Osteocyte (in vitro differentiated cells): ENCODE results near the gene ASB5. TPM values are rescaled to one million over a fixed set of nuclear protein-coding genes. Genes with fewer than 3 reads are reported as not detected.

Source experiments
- DNase-seq: peaks from one replicate; pipeline ENCODE4 v3.0.0; 2021; ENCODE audit warnings: mixed read lengths; ENCODE audit not compliant: unreplicated experiment; ENCODE audit errors: extremely low spot score
- H3K27ac Mint-ChIP-seq: one replicate; pipeline ENCODE4 v1.8.0; 2021; ENCODE audit warnings: mild to moderate bottlenecking, mixed read lengths; ENCODE audit not compliant: unreplicated experiment
- H3K27me3 Mint-ChIP-seq: one replicate; pipeline ENCODE4 v1.8.0; 2021; ENCODE audit warnings: mixed read lengths; ENCODE audit not compliant: unreplicated experiment
- H3K36me3 Mint-ChIP-seq: one replicate; pipeline ENCODE4 v1.8.0; 2021; ENCODE audit warnings: mixed read lengths; ENCODE audit not compliant: unreplicated experiment
- H3K4me1 Mint-ChIP-seq: one replicate; pipeline ENCODE4 v1.8.0; 2021; ENCODE audit warnings: mixed read lengths; ENCODE audit not compliant: unreplicated experiment
- H3K4me3 Mint-ChIP-seq: one replicate; pipeline ENCODE4 v1.8.0; 2021; ENCODE audit warnings: mild to moderate bottlenecking, moderate library complexity, mixed read lengths; ENCODE audit not compliant: unreplicated experiment
- H3K9me3 Mint-ChIP-seq: one replicate; pipeline ENCODE4 v1.8.0; 2021; ENCODE audit warnings: mixed read lengths; ENCODE audit not compliant: unreplicated experiment
- CTCF ChIP-seq: fragments of 200-600 bp; sonication (generic); IDR thresholded peaks from 2 replicates; pipeline ENCODE4 v1.5.0; 2021; ENCODE audit warnings: antibody characterized with exemption, mild to moderate bottlenecking, moderate library complexity
- total RNA-seq: library from RNA; stranded (reverse); gene quantifications from 2 replicates; pipeline ENCODE4 v1.2.1, GENCODE V29; 2021

ASB5 gene
- total RNA-seq, 1 donor from 2014 or later: 0.32 TPM

GRCh38 chr4:176262243-176262642 lies 6.8 kb downstream of the ASB5 start:
- Mint-ChIP-seq H3K9me3 (peaks cover 5% of the 10 kb centered on the region), H3K27ac (no peak overlapping the region), H3K36me3 (no peaks in the 10 kb centered on the region), H3K4me1 (peaks cover 38% of the 10 kb centered on the region), H3K4me3 (no peak overlapping the region), H3K27me3 (no peaks in the 10 kb centered on the region)
- DNase-seq: no peak
- TF ChIP-seq CTCF: no peak

- Mint-ChIP-seq H3K4me1 (peaks cover 45% of the 10 kb centered on the region), H3K27me3 (no peaks in the 10 kb centered on the region), H3K9me3 (peaks cover 5% of the 10 kb centered on the region), H3K27ac (no peak overlapping the region), H3K36me3 (no peaks in the 10 kb centered on the region), H3K4me3 (no peak overlapping the region)
- TF ChIP-seq CTCF: no peak
- no peak for DNase-seq
These were observed 7.5 kb downstream of the ASB5 start for GRCh38 chr4:176261481-176261880.

GRCh38 chr4:176261018-176261417 lies 8.0 kb downstream of the ASB5 start:
- peaks cover 5% of the 10 kb centered on the region for H3K9me3 Mint-ChIP-seq

GRCh38 chr4:176259330-176260090 lies 9.5 kb downstream of the ASB5 start:
- H3K4me3 Mint-ChIP-seq: no peak overlapping the region
- H3K9me3 Mint-ChIP-seq: peaks cover 5% of the 10 kb centered on the region
- no peak for DNase-seq
- H3K27ac Mint-ChIP-seq: peak overlapping the region; percentile 75
- peaks cover 49% of the 10 kb centered on the region for H3K4me1 Mint-ChIP-seq
- no peaks in the 10 kb centered on the region for H3K36me3 Mint-ChIP-seq
- TF ChIP-seq CTCF: no peak
- H3K27me3 Mint-ChIP-seq: no peaks in the 10 kb centered on the region

More at GRCh38 chr4:176261018-176261417, 8.0 kb downstream of the ASB5 start:
- peak overlapping the region; percentile 75 for H3K27ac Mint-ChIP-seq
- no peak for TF ChIP-seq CTCF
- no peaks in the 10 kb centered on the region for H3K27me3 Mint-ChIP-seq
- DNase-seq: no peak
- no peaks in the 10 kb centered on the region for H3K36me3 Mint-ChIP-seq
- peaks cover 48% of the 10 kb centered on the region for H3K4me1 Mint-ChIP-seq
- no peak overlapping the region for H3K4me3 Mint-ChIP-seq

DNA sequence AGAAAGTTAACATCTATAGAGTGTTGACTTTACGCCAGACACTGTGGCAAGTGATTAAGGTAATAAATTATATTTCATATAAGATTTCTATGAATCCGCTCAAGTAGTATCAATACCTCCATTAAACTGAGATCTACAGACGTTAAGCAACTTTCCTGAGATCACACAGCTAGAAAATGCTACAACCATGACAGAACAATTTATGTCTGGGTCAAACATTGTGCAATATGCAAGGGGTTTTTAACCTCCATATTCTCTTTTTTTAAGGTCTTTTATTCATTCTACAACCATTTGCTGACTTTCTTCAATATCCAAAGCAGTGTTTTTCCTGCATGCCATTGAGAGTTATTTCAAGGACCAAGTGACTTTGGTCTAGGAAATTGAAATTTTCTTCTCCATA lies 10.9 kb downstream of the ASB5 start:
- peaks cover 5% of the 10 kb centered on the region for H3K36me3 Mint-ChIP-seq
- peaks cover 9% of the 10 kb centered on the region for H3K9me3 Mint-ChIP-seq
- DNase-seq: no peak
- H3K4me3 Mint-ChIP-seq: no peak overlapping the region
- no peak for TF ChIP-seq CTCF
- peaks cover 49% of the 10 kb centered on the region for H3K4me1 Mint-ChIP-seq
- no peaks in the 10 kb centered on the region for H3K27me3 Mint-ChIP-seq
- H3K27ac Mint-ChIP-seq: no peak overlapping the region
